A673 (cell line): Measurements from ENCODE around the gene ACTL6B.

Experiments used
- EZH2 ChIP-seq: fragments of 200-600 bp; sonication (generic); IDR thresholded peaks from 2 replicates; pipeline ENCODE4 v1.6.1; 2017; ENCODE audit warnings: borderline replicate concordance, low read depth, mild to moderate bottlenecking, mixed read lengths, antibody characterized with exemption, low read length; ENCODE audit not compliant: poor library complexity, severe bottlenecking
- TF ChIP-seq, protein P1 (sequence below): fragments of 300-800, 200-600 bp; sonication (generic); conservative IDR thresholded peaks from 2 replicates; pipeline ENCODE4 v1.5.1; 2017; ENCODE audit warnings: low read depth, mild to moderate bottlenecking, antibody characterized with exemption, low read length, moderate library complexity, mixed read lengths

GRCh38 chr7:100620239-100620638 is 36.0 kb downstream of the ACTL6B start:
- TF ChIP-seq, protein P1, sequence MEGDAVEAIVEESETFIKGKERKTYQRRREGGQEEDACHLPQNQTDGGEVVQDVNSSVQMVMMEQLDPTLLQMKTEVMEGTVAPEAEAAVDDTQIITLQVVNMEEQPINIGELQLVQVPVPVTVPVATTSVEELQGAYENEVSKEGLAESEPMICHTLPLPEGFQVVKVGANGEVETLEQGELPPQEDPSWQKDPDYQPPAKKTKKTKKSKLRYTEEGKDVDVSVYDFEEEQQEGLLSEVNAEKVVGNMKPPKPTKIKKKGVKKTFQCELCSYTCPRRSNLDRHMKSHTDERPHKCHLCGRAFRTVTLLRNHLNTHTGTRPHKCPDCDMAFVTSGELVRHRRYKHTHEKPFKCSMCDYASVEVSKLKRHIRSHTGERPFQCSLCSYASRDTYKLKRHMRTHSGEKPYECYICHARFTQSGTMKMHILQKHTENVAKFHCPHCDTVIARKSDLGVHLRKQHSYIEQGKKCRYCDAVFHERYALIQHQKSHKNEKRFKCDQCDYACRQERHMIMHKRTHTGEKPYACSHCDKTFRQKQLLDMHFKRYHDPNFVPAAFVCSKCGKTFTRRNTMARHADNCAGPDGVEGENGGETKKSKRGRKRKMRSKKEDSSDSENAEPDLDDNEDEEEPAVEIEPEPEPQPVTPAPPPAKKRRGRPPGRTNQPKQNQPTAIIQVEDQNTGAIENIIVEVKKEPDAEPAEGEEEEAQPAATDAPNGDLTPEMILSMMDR: no peak
- TF ChIP-seq EZH2: no peak
